Measurements from ENCODE around the gene MRTFB.

MRTFB gene

DNA sequence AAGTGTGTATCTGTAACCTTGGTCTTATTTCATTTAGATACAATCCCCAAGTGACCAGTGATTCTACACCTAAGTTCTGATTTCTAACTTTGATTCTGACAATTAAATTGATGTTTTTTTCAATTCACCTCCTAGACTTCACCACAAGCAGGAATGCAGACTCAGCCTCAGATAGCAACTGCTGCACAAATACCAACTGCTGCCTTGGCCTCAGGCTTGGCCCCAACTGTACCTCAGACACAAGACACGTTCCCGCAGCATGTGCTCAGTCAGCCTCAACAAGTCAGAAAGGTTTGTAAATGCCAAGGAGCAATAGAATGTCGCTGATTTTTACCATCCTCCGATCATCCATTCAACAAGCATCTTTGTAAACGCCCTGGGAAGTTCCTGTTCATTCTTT is 177.7 kb downstream of the MRTFB start:
- DNase-seq: no peak
- peaks cover 3% of the 10 kb centered on the region for H3K36me3 ChIP-seq (replicated peaks)
- H3K27me3 ChIP-seq (replicated peaks): no peaks in the 10 kb centered on the region
- in situ Hi-C loops (cut with HindIII; ENCODE audit: low pct_ligation_motif_present, low sequenced_read_pairs): no loop called here
- TF ChIP-seq, protein P1, sequence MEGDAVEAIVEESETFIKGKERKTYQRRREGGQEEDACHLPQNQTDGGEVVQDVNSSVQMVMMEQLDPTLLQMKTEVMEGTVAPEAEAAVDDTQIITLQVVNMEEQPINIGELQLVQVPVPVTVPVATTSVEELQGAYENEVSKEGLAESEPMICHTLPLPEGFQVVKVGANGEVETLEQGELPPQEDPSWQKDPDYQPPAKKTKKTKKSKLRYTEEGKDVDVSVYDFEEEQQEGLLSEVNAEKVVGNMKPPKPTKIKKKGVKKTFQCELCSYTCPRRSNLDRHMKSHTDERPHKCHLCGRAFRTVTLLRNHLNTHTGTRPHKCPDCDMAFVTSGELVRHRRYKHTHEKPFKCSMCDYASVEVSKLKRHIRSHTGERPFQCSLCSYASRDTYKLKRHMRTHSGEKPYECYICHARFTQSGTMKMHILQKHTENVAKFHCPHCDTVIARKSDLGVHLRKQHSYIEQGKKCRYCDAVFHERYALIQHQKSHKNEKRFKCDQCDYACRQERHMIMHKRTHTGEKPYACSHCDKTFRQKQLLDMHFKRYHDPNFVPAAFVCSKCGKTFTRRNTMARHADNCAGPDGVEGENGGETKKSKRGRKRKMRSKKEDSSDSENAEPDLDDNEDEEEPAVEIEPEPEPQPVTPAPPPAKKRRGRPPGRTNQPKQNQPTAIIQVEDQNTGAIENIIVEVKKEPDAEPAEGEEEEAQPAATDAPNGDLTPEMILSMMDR (IDR thresholded peaks at IDR 0.05; ENCODE audit: low read depth, low read length, missing control alignments): peak; percentile 1
- H3K27ac ChIP-seq: no peak overlapping the region
- no peak overlapping the region for H3K4me3 ChIP-seq (ENCODE audit: low read depth, low read length)

DNA sequence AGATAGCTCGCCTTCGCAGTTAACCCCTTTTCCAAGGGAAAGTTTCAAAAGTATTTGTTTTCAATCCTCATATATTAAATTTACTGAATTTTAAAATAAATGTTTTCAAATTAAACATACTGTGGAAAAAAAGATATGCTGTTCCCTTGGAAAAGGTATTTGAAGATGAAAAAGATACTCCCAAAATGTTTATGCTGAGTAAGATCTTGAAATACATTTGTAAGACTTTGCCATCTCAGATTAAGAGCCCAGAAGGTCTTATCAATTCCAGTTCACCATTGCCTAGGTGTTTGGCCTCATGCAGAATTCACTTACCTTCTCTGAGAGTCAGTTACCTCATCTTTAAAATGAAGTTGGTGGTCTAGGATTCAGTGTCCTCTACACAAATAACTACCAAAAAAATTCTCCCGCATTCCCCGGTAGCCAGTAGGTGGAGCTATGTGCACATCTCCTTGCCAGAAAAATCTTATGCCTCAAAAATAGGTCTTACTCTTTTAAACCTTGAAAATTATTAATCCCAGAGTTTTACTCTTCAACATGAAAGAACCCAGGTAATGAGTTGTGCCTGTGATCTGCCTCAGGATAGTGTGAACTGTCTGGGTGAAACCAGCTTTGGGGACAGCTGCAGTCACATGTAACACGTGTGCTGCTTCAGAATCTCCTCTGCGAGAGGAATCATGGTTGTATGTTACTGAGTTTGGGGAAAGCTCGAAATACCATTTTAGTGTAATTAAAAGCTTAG is 178.3 kb downstream of the MRTFB start:
- Histone ChIP-seq H3K27ac (no peak overlapping the region), H3K27me3 (replicated peaks) (no peaks in the 10 kb centered on the region), H3K4me3 (ENCODE audit: low read depth, low read length) (no peak overlapping the region), H3K36me3 (replicated peaks) (peaks cover 3% of the 10 kb centered on the region)
- peak; percentile 43 for DNase-seq
- in situ Hi-C loops (cut with HindIII; ENCODE audit: low pct_ligation_motif_present, low sequenced_read_pairs): no loop called here
- TF ChIP-seq, protein P1 (IDR thresholded peaks at IDR 0.05; ENCODE audit: low read depth, low read length, missing control alignments): peak; percentile 89

- TF ChIP-seq, protein P1 (IDR thresholded peaks at IDR 0.05; ENCODE audit: low read depth, low read length, missing control alignments): no peak
- in situ Hi-C loops (cut with HindIII; ENCODE audit: low pct_ligation_motif_present, low sequenced_read_pairs): no loop called here
- DNase-seq: no peak
- Histone ChIP-seq H3K4me3 (ENCODE audit: low read depth, low read length) (no peak overlapping the region), H3K27ac (no peak overlapping the region), H3K27me3 (replicated peaks) (no peaks in the 10 kb centered on the region), H3K36me3 (replicated peaks) (peaks cover 3% of the 10 kb centered on the region)
Observed at GRCh38 chr16:14251419-14251818, 180.3 kb downstream of the MRTFB start.

DNA sequence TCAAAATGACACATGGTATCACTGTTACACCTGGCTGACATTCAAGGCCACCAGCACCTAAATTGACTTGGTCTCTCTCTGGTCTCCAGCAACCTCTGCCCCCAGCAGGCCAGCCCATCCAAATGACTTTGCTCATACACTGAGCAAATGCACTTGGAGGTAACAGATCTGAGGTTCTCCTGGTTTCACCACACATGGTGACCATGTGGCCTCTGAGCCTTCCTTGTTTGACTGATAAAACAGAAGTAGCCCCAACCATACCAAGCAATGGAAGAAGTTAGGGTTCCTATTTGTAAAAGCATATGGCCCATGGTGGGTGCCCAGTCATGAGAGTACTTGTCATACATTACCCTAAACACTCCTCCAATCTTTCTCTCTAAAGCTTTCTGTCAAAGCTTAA is 181.7 kb downstream of the MRTFB start:
- no peak overlapping the region for H3K4me3 ChIP-seq (ENCODE audit: low read depth, low read length)
- H3K27ac ChIP-seq: no peak overlapping the region
- no peaks in the 10 kb centered on the region for H3K36me3 ChIP-seq (replicated peaks)
- TF ChIP-seq, protein P1 (IDR thresholded peaks at IDR 0.05; ENCODE audit: low read depth, low read length, missing control alignments): no peak
- in situ Hi-C loops (cut with HindIII; ENCODE audit: low pct_ligation_motif_present, low sequenced_read_pairs): no loop called here
- H3K27me3 ChIP-seq (replicated peaks): no peaks in the 10 kb centered on the region
- DNase-seq: no peak

DNA sequence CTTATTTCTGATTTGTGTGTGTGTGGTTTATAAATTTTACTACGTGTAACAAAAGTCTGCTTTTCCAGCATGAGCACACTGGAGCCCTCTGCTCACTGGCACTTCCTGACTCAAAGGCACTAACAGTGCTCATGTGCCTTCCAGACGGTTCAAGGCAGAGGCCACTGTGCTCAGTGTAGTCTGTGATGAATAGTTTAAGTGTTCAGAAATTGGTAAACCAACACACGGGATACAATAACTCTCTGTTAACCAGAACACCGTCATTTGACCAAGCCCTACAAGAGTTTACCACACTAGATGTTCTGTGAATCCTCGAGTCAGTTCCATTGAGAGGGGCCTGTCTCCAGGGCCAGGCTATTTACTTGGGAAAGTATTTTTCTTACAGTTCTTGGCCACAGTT is 191.9 kb downstream of the MRTFB start:
- TF ChIP-seq, protein P1 (IDR thresholded peaks at IDR 0.05; ENCODE audit: low read depth, low read length, missing control alignments): no peak
- Histone ChIP-seq H3K36me3 (replicated peaks) (peaks cover 25% of the 10 kb centered on the region), H3K27me3 (replicated peaks) (no peaks in the 10 kb centered on the region), H3K27ac (no peak overlapping the region), H3K4me3 (ENCODE audit: low read depth, low read length) (no peak overlapping the region)
- in situ Hi-C loops (cut with HindIII; ENCODE audit: low pct_ligation_motif_present, low sequenced_read_pairs): no loop called here
- DNase-seq: no peak

DNA sequence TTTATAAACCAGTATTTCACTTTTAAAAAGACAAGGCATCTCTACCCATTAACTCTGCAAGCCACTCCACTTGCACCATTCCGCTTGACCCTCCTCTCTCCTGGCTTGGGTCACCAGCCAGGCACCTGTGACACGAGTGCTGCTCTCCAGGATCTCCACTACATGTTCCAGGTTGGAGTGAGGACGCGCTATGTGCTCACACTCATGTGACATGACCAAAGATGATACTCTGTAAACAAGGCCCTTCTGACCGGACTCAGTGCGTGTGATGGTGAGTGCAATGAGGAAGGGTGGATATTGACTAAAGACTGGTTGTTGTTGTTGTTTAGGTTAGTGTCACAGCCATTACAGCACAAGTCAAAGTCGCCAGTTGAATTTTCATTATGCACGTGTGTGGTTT is 192.7 kb downstream of the MRTFB start:
- TF ChIP-seq, protein P1 (IDR thresholded peaks at IDR 0.05; ENCODE audit: low read depth, low read length, missing control alignments): no peak
- in situ Hi-C loops (cut with HindIII; ENCODE audit: low pct_ligation_motif_present, low sequenced_read_pairs): no loop called here
- H3K27ac ChIP-seq: no peak overlapping the region

More for the DNA sequence above, 192.7 kb downstream of the MRTFB start:
- DNase-seq: no peak
- H3K4me3 ChIP-seq (ENCODE audit: low read depth, low read length): no peak overlapping the region
- H3K36me3 ChIP-seq (replicated peaks): peaks cover 25% of the 10 kb centered on the region
- H3K27me3 ChIP-seq (replicated peaks): no peaks in the 10 kb centered on the region
